HepG2 (cell line): ENCODE data around the gene ACACA. TPM values are rescaled to one million over a fixed set of nuclear protein-coding genes. Genes with fewer than 3 reads are reported as not detected.

Source experiments
- GTF2F1 ChIP-seq: fragments of 150-350 bp; IDR thresholded peaks from 2 replicates; pipeline ENCODE4 v1.6.1; 2014; ENCODE audit warnings: low read length
- KLF6 ChIP-seq: IDR thresholded peaks from 2 replicates; pipeline ENCODE4 v1.8.0; 2016; ENCODE audit warnings: missing biosample characterization, missing genetic modification reagents
- NAIF1 ChIP-seq: sonication (generic); formaldehyde crosslinking; IDR thresholded peaks from 2 replicates; pipeline ENCODE4 v1.5.0; 2020; ENCODE audit warnings: mild to moderate bottlenecking, missing genetic modification reagents, borderline replicate concordance
- POGK ChIP-seq: sonication (generic); formaldehyde crosslinking; conservative IDR thresholded peaks from 2 replicates; pipeline ENCODE4 v1.8.0; 2022; ENCODE audit warnings: mild to moderate bottlenecking, moderate library complexity, missing genetic modification reagents
- SIN3B ChIP-seq: fragments of 150-350 bp; IDR thresholded peaks from 2 replicates; pipeline ENCODE4 v1.6.1; 2014; ENCODE audit warnings: low read length
- SRSF9 ChIP-seq: fragments of 200-400 bp; formaldehyde crosslinking; IDR thresholded peaks from 2 replicates; pipeline ENCODE4 v1.6.1; 2018; ENCODE audit warnings: borderline replicate concordance, mild to moderate bottlenecking, low read depth, low read length; ENCODE audit not compliant: insufficient read depth, poor library complexity, severe bottlenecking
- TBX3 ChIP-seq: fragments of 450-650 bp; IDR thresholded peaks from 2 replicates; pipeline ENCODE4 v1.6.1; 2017; ENCODE audit warnings: antibody characterized with exemption, mild to moderate bottlenecking, inconsistent platforms, borderline replicate concordance
- TFDP1 ChIP-seq: IDR thresholded peaks from 2 replicates; pipeline ENCODE4 v1.6.1; 2016; ENCODE audit warnings: missing compliant biosample characterization, missing genetic modification reagents, borderline replicate concordance
- TSC22D2 ChIP-seq: sonication (generic); formaldehyde crosslinking; IDR thresholded peaks from 2 replicates; pipeline ENCODE4 v1.5.1; 2020; ENCODE audit warnings: missing genetic modification reagents, mild to moderate bottlenecking, borderline replicate concordance
- UBTF ChIP-seq: sonication (generic); formaldehyde crosslinking; IDR thresholded peaks from 2 replicates; pipeline ENCODE4 v1.4.0; 2020; ENCODE audit warnings: mild to moderate bottlenecking, missing genetic modification reagents
- ZFP36L1 ChIP-seq: sonication (generic); formaldehyde crosslinking; IDR thresholded peaks from 2 replicates; pipeline ENCODE4 v1.8.0; 2022; ENCODE audit warnings: mild to moderate bottlenecking, missing genetic modification reagents, moderate library complexity
- ZNF280B ChIP-seq: sonication (generic); formaldehyde crosslinking; IDR thresholded peaks from 2 replicates; pipeline ENCODE4 v1.5.0; 2020; ENCODE audit warnings: missing genetic modification reagents, mild to moderate bottlenecking, borderline replicate concordance
- ZNF577 ChIP-seq: sonication (generic); formaldehyde crosslinking; IDR thresholded peaks from 2 replicates; pipeline ENCODE4 v1.4.0; 2020; ENCODE audit warnings: mild to moderate bottlenecking, low read depth, missing genetic modification reagents, borderline replicate concordance
- ZNF678 ChIP-seq: sonication (generic); formaldehyde crosslinking; IDR thresholded peaks from 2 replicates; pipeline ENCODE4 v1.4.0; 2020; ENCODE audit warnings: mild to moderate bottlenecking, missing genetic modification reagents
- ZNF792 ChIP-seq: IDR thresholded peaks from 2 replicates; pipeline ENCODE4 v1.6.1; 2016
- ZSCAN31 ChIP-seq: sonication (generic); formaldehyde crosslinking; IDR thresholded peaks from 2 replicates; pipeline ENCODE4 v1.5.0; 2020; ENCODE audit warnings: low read depth, mild to moderate bottlenecking, missing genetic modification reagents
- polyA plus RNA-seq, 8 experiments: library from polyadenylated mRNA; depleted of rRNA in 3 of 8; stranded (reverse) in 7 of 8; unstranded in 1 of 8; fragments of >200 nt; fragmentation: Illumina TruSeq in 4 of 8; extraction: Trizol in 4 of 8; gene quantifications; 2 replicates each; pipeline versions ENCODE4 v1.2.1 to v1.2.3, GENCODE V29; 2011 to 2016; ENCODE audit warnings: low read depth in 4 of 8, missing spikeins in 1 of 8, mixed read lengths in 1 of 8; ENCODE audit not compliant: insufficient read depth in 1 of 8
- total RNA-seq, 5 experiments: library from RNA; depleted of rRNA; stranded (reverse); fragments of >200 nt; fragmentation: Illumina TruSeq; extraction: Trizol; gene quantifications; 2 replicates each; pipeline ENCODE4 v1.2.3, GENCODE V29; 2016; ENCODE audit warnings: low read depth in 1 of 5
- TF ChIP-seq, protein P1 (sequence below): sonication (generic); formaldehyde crosslinking; IDR thresholded peaks from 2 replicates; pipeline ENCODE4 v1.5.0; 2020; ENCODE audit warnings: missing genetic modification reagents
- TF ChIP-seq, protein P2 (sequence below): sonication (generic); formaldehyde crosslinking; IDR thresholded peaks from 2 replicates; pipeline ENCODE4 v1.4.0; 2020; ENCODE audit warnings: mild to moderate bottlenecking, low read depth, missing genetic modification reagents

Gene ACACA
- total and polyA plus RNA-seq, 2 of the 13 experiments (the other 11 are each of a cell fraction or from before 2014, with no cell fraction given), result 39.2 to 47.2 TPM

DNA sequence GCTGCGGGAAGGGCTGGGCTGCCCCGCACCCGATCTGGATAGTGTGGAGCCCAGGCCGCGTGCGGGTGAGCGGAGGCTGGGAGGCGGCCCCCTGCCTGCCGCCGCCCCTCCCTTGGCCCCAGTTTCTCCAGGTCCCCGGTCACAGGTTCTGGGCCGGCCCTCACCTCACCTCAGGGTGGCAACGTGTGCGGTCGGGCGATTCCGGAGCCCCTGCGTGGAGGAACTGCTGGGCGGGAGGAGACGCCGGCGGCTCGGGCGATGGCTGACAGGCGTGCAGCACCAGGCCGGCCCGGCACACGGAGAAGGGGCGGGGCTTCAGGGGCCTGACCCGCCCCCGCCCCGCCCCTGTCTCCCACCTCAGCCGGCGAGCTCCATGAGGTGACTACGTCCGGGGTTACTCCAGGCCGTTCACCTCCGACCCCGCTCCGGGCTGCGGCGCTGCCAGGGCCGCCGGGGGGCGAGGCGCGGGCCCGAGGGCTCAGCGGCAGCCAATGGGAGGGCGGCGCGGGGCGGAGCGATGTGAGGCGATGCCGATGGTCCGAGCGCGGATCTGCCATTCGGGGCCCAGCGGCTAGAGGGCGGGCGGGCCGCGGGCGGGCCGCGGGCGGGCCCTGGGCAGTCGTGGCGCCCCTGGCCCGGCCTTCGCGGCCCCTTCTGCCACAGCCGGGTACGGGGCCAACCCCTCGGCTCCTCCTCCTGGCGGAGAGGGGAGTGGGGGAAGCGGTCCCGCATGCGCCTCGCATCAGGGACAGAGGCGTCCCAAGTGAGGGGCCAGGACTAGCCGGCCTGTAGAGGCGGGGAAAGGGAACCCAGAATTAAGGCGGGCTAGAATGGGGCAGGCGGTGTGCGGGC lies 47.6 kb downstream of the ACACA start (continued):
- TF ChIP-seq TFDP1 (CRISPR knock-in tag), result no peak; the same call in 1 of the 2 replicates
- TF ChIP-seq NAIF1, result no peak
- no peak for TF ChIP-seq ZNF577 (CRISPR knock-in tag)
- TF ChIP-seq ZNF792 (CRISPR knock-in tag), result peak; percentile 50; the same call in 1 of the 2 replicates
- TF ChIP-seq, protein P1, sequence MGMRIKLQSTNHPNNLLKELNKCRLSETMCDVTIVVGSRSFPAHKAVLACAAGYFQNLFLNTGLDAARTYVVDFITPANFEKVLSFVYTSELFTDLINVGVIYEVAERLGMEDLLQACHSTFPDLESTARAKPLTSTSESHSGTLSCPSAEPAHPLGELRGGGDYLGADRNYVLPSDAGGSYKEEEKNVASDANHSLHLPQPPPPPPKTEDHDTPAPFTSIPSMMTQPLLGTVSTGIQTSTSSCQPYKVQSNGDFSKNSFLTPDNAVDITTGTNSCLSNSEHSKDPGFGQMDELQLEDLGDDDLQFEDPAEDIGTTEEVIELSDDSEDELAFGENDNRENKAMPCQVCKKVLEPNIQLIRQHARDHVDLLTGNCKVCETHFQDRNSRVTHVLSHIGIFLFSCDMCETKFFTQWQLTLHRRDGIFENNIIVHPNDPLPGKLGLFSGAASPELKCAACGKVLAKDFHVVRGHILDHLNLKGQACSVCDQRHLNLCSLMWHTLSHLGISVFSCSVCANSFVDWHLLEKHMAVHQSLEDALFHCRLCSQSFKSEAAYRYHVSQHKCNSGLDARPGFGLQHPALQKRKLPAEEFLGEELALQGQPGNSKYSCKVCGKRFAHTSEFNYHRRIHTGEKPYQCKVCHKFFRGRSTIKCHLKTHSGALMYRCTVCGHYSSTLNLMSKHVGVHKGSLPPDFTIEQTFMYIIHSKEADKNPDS (CRISPR knock-in tag), result no peak
- TF ChIP-seq ZFP36L1 (CRISPR knock-in tag), result peak; percentile 77; the same call in 1 of the 2 replicates
- TF ChIP-seq SRSF9, result no peak
- peak; percentile 68 for TF ChIP-seq POGK (CRISPR knock-in tag)
- TF ChIP-seq GTF2F1, result no peak
- 0 out of 2 replicates have a peak, but pooled peaks have one; percentile 33 for TF ChIP-seq ZSCAN31 (CRISPR knock-in tag)
- TF ChIP-seq SIN3B, result no peak
- TF ChIP-seq ZNF678 (CRISPR knock-in tag), result no peak
- 0 out of 2 replicates have a peak, but pooled peaks have one; percentile 11 for TF ChIP-seq TBX3
- TF ChIP-seq KLF6 (CRISPR knock-in tag), result peak; percentile 68; the same call in 1 of the 2 replicates
- TF ChIP-seq UBTF (CRISPR knock-in tag), result peak; percentile 87
- peak; percentile 48 for TF ChIP-seq TSC22D2 (CRISPR knock-in tag)
- no peak for TF ChIP-seq ZNF280B (CRISPR knock-in tag)
- TF ChIP-seq, protein P2, sequence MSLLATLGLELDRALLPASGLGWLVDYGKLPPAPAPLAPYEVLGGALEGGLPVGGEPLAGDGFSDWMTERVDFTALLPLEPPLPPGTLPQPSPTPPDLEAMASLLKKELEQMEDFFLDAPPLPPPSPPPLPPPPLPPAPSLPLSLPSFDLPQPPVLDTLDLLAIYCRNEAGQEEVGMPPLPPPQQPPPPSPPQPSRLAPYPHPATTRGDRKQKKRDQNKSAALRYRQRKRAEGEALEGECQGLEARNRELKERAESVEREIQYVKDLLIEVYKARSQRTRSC (CRISPR knock-in tag), result no peak
